Endodermal cell (in vitro differentiated cells): ENCODE measurements around the gene FNBP1L. TPM values are rescaled to one million over a fixed set of nuclear protein-coding genes. Genes with fewer than 3 reads are reported as not detected.
A peak's percentile ranks its signal among the peaks of the same experiment; 100 is the strongest.

Experiments
- DNase-seq: peaks from one replicate; pipeline ENCODE4 v3.0.0-alpha.2; 2017
- H3K27ac ChIP-seq: 2 replicates; pipeline ENCODE4 v1.5.1; 2013; ENCODE audit warnings: mild to moderate bottlenecking, low read depth, low read length, moderate library complexity
- H3K27me3 ChIP-seq: 2 replicates; pipeline ENCODE4 v1.6.1; 2013; ENCODE audit warnings: mild to moderate bottlenecking, low read length, moderate library complexity; ENCODE audit not compliant: insufficient read depth, control insufficient read depth, poor library complexity, severe bottlenecking
- H3K36me3 ChIP-seq: 2 replicates; pipeline ENCODE4 v1.7.0; 2013; ENCODE audit warnings: mild to moderate bottlenecking, low read length, moderate library complexity; ENCODE audit not compliant: control insufficient read depth, insufficient read depth
- H3K4me1 ChIP-seq: one replicate; pipeline ENCODE4 v1.7.0; 2013; ENCODE audit warnings: low read length; ENCODE audit not compliant: control insufficient read depth, insufficient read depth
- H3K4me3 ChIP-seq: 2 replicates; pipeline ENCODE4 v1.5.1; 2013; ENCODE audit warnings: mild to moderate bottlenecking, low read length, moderate library complexity
- H3K9ac ChIP-seq: 2 replicates; pipeline ENCODE4 v1.6.1; 2013; ENCODE audit warnings: mild to moderate bottlenecking, low read length, moderate library complexity; ENCODE audit not compliant: poor library complexity, severe bottlenecking; ENCODE audit errors: extremely low read depth
- H3K9me3 ChIP-seq: 2 replicates; pipeline ENCODE4 v1.6.1; 2013; ENCODE audit warnings: mild to moderate bottlenecking, low read length, moderate library complexity; ENCODE audit not compliant: control insufficient read depth
- H3K27ac Mint-ChIP-seq: 2 replicates; pipeline ENCODE4 v1.8.0; 2020; ENCODE audit warnings: mixed read lengths
- H3K27me3 Mint-ChIP-seq: 2 replicates; pipeline ENCODE4 v1.8.0; 2021; ENCODE audit warnings: mild to moderate bottlenecking, mixed read lengths; ENCODE audit not compliant: insufficient read depth
- H3K36me3 Mint-ChIP-seq: 2 replicates; pipeline ENCODE4 v1.8.0; 2020; ENCODE audit warnings: low read depth, mixed read lengths
- H3K4me1 Mint-ChIP-seq: 2 replicates; pipeline ENCODE4 v1.8.0; 2020; ENCODE audit warnings: mixed read lengths
- H3K4me3 Mint-ChIP-seq: 2 replicates; pipeline ENCODE4 v1.8.0; 2020; ENCODE audit warnings: mild to moderate bottlenecking, moderate library complexity, mixed read lengths
- H3K9me3 Mint-ChIP-seq: 2 replicates; pipeline ENCODE4 v1.8.0; 2020; ENCODE audit warnings: mild to moderate bottlenecking, mixed read lengths
- CTCF ChIP-seq: fragments of 200-600 bp; sonication (generic); conservative IDR thresholded peaks from 2 replicates; pipeline ENCODE4 v1.5.0; 2021; ENCODE audit warnings: antibody characterized with exemption, mild to moderate bottlenecking
- WGBS, 2 experiments: methylation state at CpG; one replicate each; pipeline versions ENCODE4 v1.1.5 to v1.1.7; 2013; ENCODE audit warnings: missing lambda C conversion rate in 2 of 2, mixed read lengths in 1 of 2; ENCODE audit not compliant: insufficient coverage in 1 of 2, insufficient read length in 1 of 2; 5-methylcytosine and 5-hydroxymethylcytosine counted together
- total RNA-seq, 2 donors: library from RNA; stranded (reverse); fragmentation: NEBNext Ultra II Directional in 1 of 2; extraction: Animal tissue kit (Norgen Biotek cat#: 25700) in 1 of 2; gene quantifications; 2 replicates in 1 of 2; 3 replicates in 1 of 2; pipeline ENCODE4 v1.2.1, GENCODE V29; 2021

Gene FNBP1L
- total RNA-seq, 2 donors from 2014 or later, result 96.8 to 107 TPM

GRCh38 chr1:93585059-93585966 lies 137.4 kb downstream of the FNBP1L start:
- H3K4me1 ChIP-seq, result no peaks in the 10 kb centered on the region
- no peak overlapping the region for H3K4me3 Mint-ChIP-seq
- TF ChIP-seq CTCF, result no peak
- H3K27ac Mint-ChIP-seq, result peak overlapping the region; percentile 73
- 94 to 97% methylated on average over 9 to 12 of the region's 13 CpGs for WGBS, 2 experiments
- no peak overlapping the region for H3K4me3 ChIP-seq
- no peaks in the 10 kb centered on the region for H3K9me3 Mint-ChIP-seq
- H3K9ac ChIP-seq, result no peak overlapping the region
- H3K9me3 ChIP-seq, result no peaks in the 10 kb centered on the region
- peaks cover 98% of the 10 kb centered on the region for H3K36me3 ChIP-seq
- peaks cover 92% of the 10 kb centered on the region for H3K36me3 Mint-ChIP-seq
- H3K27me3 ChIP-seq, result no peaks in the 10 kb centered on the region
- peaks cover 14% of the 10 kb centered on the region for H3K4me1 Mint-ChIP-seq
- H3K27me3 Mint-ChIP-seq, result no peaks in the 10 kb centered on the region
- peak; percentile 32 for DNase-seq
- H3K27ac ChIP-seq, result no peak overlapping the region

- H3K27me3 ChIP-seq, result no peaks in the 10 kb centered on the region
- TF ChIP-seq CTCF, result no peak
- no peak overlapping the region for H3K4me3 ChIP-seq
- H3K27ac Mint-ChIP-seq, result no peak overlapping the region
- no peaks in the 10 kb centered on the region for H3K9me3 Mint-ChIP-seq
- DNase-seq, result no peak
- no peak overlapping the region for H3K4me3 Mint-ChIP-seq
- H3K27me3 Mint-ChIP-seq, result no peaks in the 10 kb centered on the region
- H3K27ac ChIP-seq, result no peak overlapping the region
- no peaks in the 10 kb centered on the region for H3K9me3 ChIP-seq
- 97 to 100% methylated on average over 1 to 5 of the region's 5 CpGs for WGBS, 2 experiments
- H3K9ac ChIP-seq, result no peak overlapping the region
- H3K4me1 ChIP-seq, result peaks cover 3% of the 10 kb centered on the region
- H3K36me3 Mint-ChIP-seq, result peaks cover 92% of the 10 kb centered on the region
- H3K4me1 Mint-ChIP-seq, result peaks cover 24% of the 10 kb centered on the region
- peaks cover 98% of the 10 kb centered on the region for H3K36me3 ChIP-seq
Measured at GRCh38 chr1:93587354-93587753, 139.4 kb downstream of the FNBP1L start.

- Histone ChIP-seq H3K36me3 (peaks cover 89% of the 10 kb centered on the region), H3K27ac (no peak overlapping the region), H3K4me3 (no peak overlapping the region), H3K9ac (no peak overlapping the region), H3K4me1 (peaks cover 3% of the 10 kb centered on the region), H3K27me3 (no peaks in the 10 kb centered on the region), H3K9me3 (no peaks in the 10 kb centered on the region)
- 90 to 95% methylated on average over 5 to 6 of the region's 6 CpGs for WGBS, 2 experiments
- H3K4me3 Mint-ChIP-seq, result no peak overlapping the region
- no peaks in the 10 kb centered on the region for H3K27me3 Mint-ChIP-seq
- peak overlapping the region; percentile 56 for H3K27ac Mint-ChIP-seq
- H3K4me1 Mint-ChIP-seq, result peaks cover 28% of the 10 kb centered on the region
- no peaks in the 10 kb centered on the region for H3K9me3 Mint-ChIP-seq
- no peak for DNase-seq
- H3K36me3 Mint-ChIP-seq, result peaks cover 87% of the 10 kb centered on the region
- TF ChIP-seq CTCF, result no peak
Measured at GRCh38 chr1:93588206-93588605, 140.3 kb downstream of the FNBP1L start.
